PC-3 (cell line): ENCODE measurements around the gene NKX2-4. TPM values are rescaled to one million over a fixed set of nuclear protein-coding genes. Genes with fewer than 3 reads are reported as not detected.

ENCODE experiments used
- ATAC-seq: fragments of 200-7000 bp; cut with Tn5 transposase; 2 replicates; pipeline ENCODE4 v1.9.1; 2020; ENCODE audit warnings: mild to moderate bottlenecking, moderate library complexity
- BruUV-seq: library from RNA; stranded (reverse); fragments of 400-500 nt; replicated peaks from 2 replicates; lab custom pipeline; 2021; lab: Mats Ljungman, UMichigan
- CTCF ChIA-PET: fragments of 300-600 bp; sonication (Branson Sonifier 250); formaldehyde crosslinking; loops from one replicate; lab custom pipeline; 2022; ENCODE audit warnings: antibody characterized with exemption; lab: Charles Lee
- POLR2A ChIA-PET: fragments of 300-600 bp; sonication (Branson Sonifier 250); formaldehyde crosslinking; loops from one replicate; lab custom pipeline; 2022; ENCODE audit warnings: antibody characterized with exemption; ENCODE audit not compliant: unreplicated experiment; lab: Charles Lee
- DNase-seq: peaks from one replicate; pipeline ENCODE4 v3.0.0-alpha.2; 2015
- H2AFZ ChIP-seq: fragments of 300-600 bp; sonication (generic); 2 replicates; pipeline ENCODE4 v1.6.0; 2016; ENCODE audit warnings: antibody characterized with exemption, low read length
- H3F3A ChIP-seq: fragments of 300-600 bp; sonication (generic); one replicate; pipeline ENCODE4 v1.6.0; 2017; ENCODE audit warnings: antibody characterized with exemption, low read length, control low read depth, mild to moderate bottlenecking; ENCODE audit not compliant: unreplicated experiment
- H3K27ac ChIP-seq: fragments of 300-600 bp; sonication (generic); 2 replicates; pipeline ENCODE4 v1.5.1; 2016; ENCODE audit warnings: mild to moderate bottlenecking, low read length
- H3K27me3 ChIP-seq: fragments of 300-600 bp; sonication (generic); 2 replicates; pipeline ENCODE4 v1.6.1; 2016; ENCODE audit warnings: low read length, mixed read lengths
- H3K36me3 ChIP-seq: fragments of 300-600 bp; sonication (generic); 2 replicates; pipeline ENCODE4 v1.6.1; 2016; ENCODE audit warnings: low read depth, mixed run types, low read length, mixed read lengths
- H3K4me1 ChIP-seq: fragments of 300-600 bp; sonication (generic); 2 replicates; pipeline ENCODE4 v1.5.1; 2016; ENCODE audit warnings: low read length; ENCODE audit not compliant: insufficient read depth
- H3K4me2 ChIP-seq: fragments of 300-600 bp; sonication (generic); 2 replicates; pipeline ENCODE4 v1.6.0; 2016; ENCODE audit warnings: low read length
- H3K4me3 ChIP-seq: fragments of 300-600 bp; sonication (generic); 2 replicates; pipeline ENCODE4 v1.5.1; 2016; ENCODE audit warnings: mild to moderate bottlenecking, low read length, mixed read lengths
- H3K79me2 ChIP-seq: fragments of 300-600 bp; sonication (generic); 2 replicates; pipeline ENCODE4 v1.6.1; 2017; ENCODE audit warnings: low read length, mixed read lengths
- H3K9ac ChIP-seq: fragments of 300-600 bp; sonication (generic); 2 replicates; pipeline ENCODE4 v1.6.0; 2016; ENCODE audit warnings: mild to moderate bottlenecking, low read length
- H3K9me2 ChIP-seq: fragments of 300-600 bp; sonication (generic); replicated peaks from 2 replicates; pipeline ENCODE4 v1.6.1; 2016; ENCODE audit warnings: mixed run types, low read length, mixed read lengths
- H3K9me3 ChIP-seq: fragments of 300-600 bp; sonication (generic); 2 replicates; pipeline ENCODE4 v1.6.1; 2016; ENCODE audit warnings: low read length, mixed read lengths
- H4K20me1 ChIP-seq: fragments of 300-600 bp; sonication (generic); 2 replicates; pipeline ENCODE4 v1.6.1; 2016; ENCODE audit warnings: low read length, mixed read lengths
- EZH2 ChIP-seq: fragments of 300-600 bp; sonication (generic); IDR thresholded peaks from one replicate; pipeline ENCODE4 v1.6.1; 2017; ENCODE audit warnings: antibody characterized with exemption, mild to moderate bottlenecking, low read length; ENCODE audit not compliant: unreplicated experiment
- EZH2phosphoT487 ChIP-seq: fragments of 300-600 bp; sonication (generic); IDR thresholded peaks from 2 replicates; pipeline ENCODE4 v1.6.1; 2018; ENCODE audit warnings: mild to moderate bottlenecking, antibody characterized with exemption, low read length, borderline replicate concordance
- intact Hi-C: fragments of 100-400 bp; cut with micrococcal nuclease; formaldehyde crosslinking; loops from 2 replicates; pipeline ENCODE4 v1.9.0; 2023
- total RNA-seq: library from RNA; depleted of rRNA; stranded (reverse); fragments of >200 nt; gene quantifications from 2 replicates; pipeline ENCODE4 v1.2.3, GENCODE V29; 2014
- TF ChIP-seq, protein P1 (sequence below): fragments of 300-600 bp; sonication (generic); conservative IDR thresholded peaks from 2 replicates; pipeline ENCODE4 v1.5.1; 2017; ENCODE audit warnings: antibody characterized with exemption, low read depth, mild to moderate bottlenecking, low read length

NKX2-4 gene
- total RNA-seq, 1 experiment from 2014 or later = not detected

DNA sequence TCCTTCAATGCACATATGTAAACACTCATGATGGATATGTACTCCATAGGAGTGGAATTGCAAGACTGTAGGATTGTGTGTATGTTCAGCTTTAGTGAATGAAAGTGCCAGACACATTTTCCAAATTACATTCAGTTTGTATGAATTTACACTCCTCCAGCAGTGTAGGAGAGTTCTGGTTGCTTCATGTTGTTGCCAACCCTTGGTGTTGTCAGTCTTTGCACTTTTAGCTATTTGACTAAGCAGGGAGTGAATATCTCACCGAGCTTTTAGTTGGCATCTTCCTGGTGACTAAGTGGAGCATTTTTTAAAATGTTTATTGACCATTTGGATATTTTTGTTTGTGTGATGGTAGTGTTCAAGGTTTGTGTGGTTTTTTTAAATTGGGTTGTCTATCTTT is 23.9 kb downstream of the NKX2-4 start:
- Histone ChIP-seq H3K9me3 (no peaks in the 10 kb centered on the region), H3K4me1 (no peaks in the 10 kb centered on the region), H3K79me2 (peaks cover 31% of the 10 kb centered on the region), H4K20me1 (peaks cover 20% of the 10 kb centered on the region), H3K9me2 (no peaks in the 10 kb centered on the region), H3K4me3 (no peak overlapping the region), H3K27me3 (no peaks in the 10 kb centered on the region), H3K4me2 (no peak overlapping the region), H3K36me3 (peaks cover 30% of the 10 kb centered on the region), H3K27ac (no peak overlapping the region), H3F3A (no peaks in the 10 kb centered on the region), H2AFZ (no peak overlapping the region), H3K9ac (no peak overlapping the region)
- intact Hi-C loops = no loop called here
- ChIA-PET POLR2A (no interaction called here), CTCF (interaction anchor here (0.6 kb wide), 1 partner anchor 49 kb away, joined by 3 read pairs; no protein-coding TSS in a partner anchor)
- no peak for TF ChIP-seq EZH2
- TF ChIP-seq, protein P1, sequence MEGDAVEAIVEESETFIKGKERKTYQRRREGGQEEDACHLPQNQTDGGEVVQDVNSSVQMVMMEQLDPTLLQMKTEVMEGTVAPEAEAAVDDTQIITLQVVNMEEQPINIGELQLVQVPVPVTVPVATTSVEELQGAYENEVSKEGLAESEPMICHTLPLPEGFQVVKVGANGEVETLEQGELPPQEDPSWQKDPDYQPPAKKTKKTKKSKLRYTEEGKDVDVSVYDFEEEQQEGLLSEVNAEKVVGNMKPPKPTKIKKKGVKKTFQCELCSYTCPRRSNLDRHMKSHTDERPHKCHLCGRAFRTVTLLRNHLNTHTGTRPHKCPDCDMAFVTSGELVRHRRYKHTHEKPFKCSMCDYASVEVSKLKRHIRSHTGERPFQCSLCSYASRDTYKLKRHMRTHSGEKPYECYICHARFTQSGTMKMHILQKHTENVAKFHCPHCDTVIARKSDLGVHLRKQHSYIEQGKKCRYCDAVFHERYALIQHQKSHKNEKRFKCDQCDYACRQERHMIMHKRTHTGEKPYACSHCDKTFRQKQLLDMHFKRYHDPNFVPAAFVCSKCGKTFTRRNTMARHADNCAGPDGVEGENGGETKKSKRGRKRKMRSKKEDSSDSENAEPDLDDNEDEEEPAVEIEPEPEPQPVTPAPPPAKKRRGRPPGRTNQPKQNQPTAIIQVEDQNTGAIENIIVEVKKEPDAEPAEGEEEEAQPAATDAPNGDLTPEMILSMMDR = no peak
- no peak for TF ChIP-seq EZH2phosphoT487
- ATAC-seq = peak; percentile 48
- no TSS peak for BruUV-seq
- DNase-seq = no peak

DNA sequence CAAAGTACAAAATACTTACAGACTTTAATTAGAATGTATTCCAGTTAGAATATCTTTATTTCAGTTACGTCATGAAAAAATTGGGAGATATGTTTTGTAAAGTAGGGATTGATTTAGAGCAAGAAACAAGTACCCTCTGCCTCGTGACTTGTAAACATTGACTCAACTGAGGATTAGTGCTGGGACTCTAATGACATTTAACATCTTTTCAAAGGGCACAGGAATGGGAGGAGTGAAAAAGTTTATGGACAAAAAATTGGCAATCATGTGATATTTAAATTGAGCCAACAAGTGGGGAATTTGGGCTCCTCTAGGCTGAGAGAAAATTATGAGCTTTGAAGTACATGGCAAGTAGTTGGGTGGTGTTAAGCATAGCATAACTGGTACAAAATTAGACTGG is 25.3 kb downstream of the NKX2-4 start:
- no peaks in the 10 kb centered on the region for H3K9me3 ChIP-seq
- no peak overlapping the region for H2AFZ ChIP-seq
- CTCF ChIA-PET = no interaction called here
- H4K20me1 ChIP-seq = peaks cover 14% of the 10 kb centered on the region; the same call in 1 of the 2 replicates
- H3K36me3 ChIP-seq = peaks cover 36% of the 10 kb centered on the region
- ATAC-seq (no peak), DNase-seq (no peak)
- TF ChIP-seq EZH2 (no peak), EZH2phosphoT487 (no peak)
- TF ChIP-seq, protein P1 = no peak
- POLR2A ChIA-PET = no interaction called here
- H3K27ac ChIP-seq = no peak overlapping the region
- no peaks in the 10 kb centered on the region for H3K4me1 ChIP-seq
- H3K79me2 ChIP-seq = peaks cover 31% of the 10 kb centered on the region
- intact Hi-C loops = no loop called here
- H3K27me3 ChIP-seq = no peaks in the 10 kb centered on the region
- H3K9me2 ChIP-seq = no peaks in the 10 kb centered on the region
- H3K9ac ChIP-seq = no peak overlapping the region
- H3K4me2 ChIP-seq = no peak overlapping the region
- no peaks in the 10 kb centered on the region for H3F3A ChIP-seq
- no peak overlapping the region for H3K4me3 ChIP-seq
- BruUV-seq = no TSS peak

DNA sequence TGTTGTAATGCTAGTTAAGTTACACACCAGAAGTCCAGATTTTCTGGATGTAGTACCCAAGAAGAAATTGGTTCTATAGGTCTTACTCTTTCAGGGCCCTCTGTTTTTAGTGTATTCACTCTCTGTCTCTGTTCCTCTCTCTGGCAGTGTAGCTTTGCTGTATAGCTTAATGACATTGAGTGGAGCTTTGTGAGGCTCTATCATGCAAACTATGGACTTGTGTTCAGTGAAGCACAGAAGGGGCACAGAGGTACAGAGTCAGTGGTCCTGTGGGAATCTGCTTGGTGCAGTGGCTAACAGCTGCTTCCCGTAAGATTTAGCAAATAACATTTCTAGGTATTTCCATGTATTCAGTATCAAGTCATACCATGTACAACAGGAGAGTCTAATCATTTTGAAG is 26.1 kb downstream of the NKX2-4 start:
- Histone ChIP-seq H3K9me2 (no peaks in the 10 kb centered on the region), H3K27ac (no peak overlapping the region), H2AFZ (no peak overlapping the region), H3K79me2 (peaks cover 27% of the 10 kb centered on the region), H3F3A (no peaks in the 10 kb centered on the region), H3K4me2 (no peak overlapping the region), H3K9ac (no peak overlapping the region), H3K4me1 (no peaks in the 10 kb centered on the region), H4K20me1 (0 out of 2 replicates have a peak, but pooled peaks cover 9% of the 10 kb centered on the region), H3K36me3 (peaks cover 44% of the 10 kb centered on the region), H3K27me3 (no peaks in the 10 kb centered on the region), H3K4me3 (no peak overlapping the region), H3K9me3 (no peaks in the 10 kb centered on the region)
- no peak for TF ChIP-seq EZH2
- no peak for TF ChIP-seq EZH2phosphoT487
- ATAC-seq (no peak), DNase-seq (no peak)
- POLR2A ChIA-PET = no interaction called here
- CTCF ChIA-PET = no interaction called here
- no TSS peak for BruUV-seq
- intact Hi-C loops = no loop called here
